NCI-H2107 treated with DMSO at 0.1 percent for 48 hours (cell line): ENCODE data around the gene TARDBP.
"Not testable (repeated sequence)": the region's sequence is repeated elsewhere in the genome, so short reads cannot be mapped to it uniquely, and the experiment has no call there.

Experiments
- DNase-seq: peaks from one replicate; lab custom pipeline; 2025; ENCODE audit not compliant: unreplicated experiment; lab: John Stamatoyannopoulos, UW

TARDBP gene

GRCh38 chr1:11012260-11013159, at the start of gene TARDBP:
TSS of gene TARDBP (plus strand) at chr1:11012654. CDS start at chr1:11013728, 1,074 bp downstream.
- DNase-seq = peak; percentile 80

GRCh38 chr1:10965546-10966226, 46.8 kb upstream of the TARDBP start:
- DNase-seq = no peak

- DNase-seq = no peak
These were observed 45.4 kb upstream of the TARDBP start for GRCh38 chr1:10967090-10967489.

- peak; percentile 98 for DNase-seq
These were observed 44.0 kb upstream of the TARDBP start for GRCh38 chr1:10968411-10968826.

GRCh38 chr1:10969267-10969970, 43.0 kb upstream of the TARDBP start:
- DNase-seq = peak; percentile 98

GRCh38 chr1:10969971-10970332, 42.5 kb upstream of the TARDBP start:
- no peak for DNase-seq

GRCh38 chr1:10973552-10973951, 38.9 kb upstream of the TARDBP start:
- DNase-seq = no peak

- no peak for DNase-seq
These were observed 38.2 kb upstream of the TARDBP start for GRCh38 chr1:10973956-10974881.

- peak; percentile 43 for DNase-seq
These were observed 36.7 kb upstream of the TARDBP start for GRCh38 chr1:10975567-10976326.

GRCh38 chr1:10978719-10979118, 33.7 kb upstream of the TARDBP start:
- DNase-seq = no peak

- no peak for DNase-seq
These were observed 33.0 kb upstream of the TARDBP start for GRCh38 chr1:10979483-10979920.

GRCh38 chr1:10980094-10980577, 32.3 kb upstream of the TARDBP start:
- DNase-seq = no peak

GRCh38 chr1:10980841-10981727, 31.4 kb upstream of the TARDBP start:
- DNase-seq = no peak

- DNase-seq = no peak
These were observed 25.9 kb upstream of the TARDBP start for GRCh38 chr1:10986525-10986890.

GRCh38 chr1:10987840-10988417, 24.5 kb upstream of the TARDBP start:
- DNase-seq = no peak

- DNase-seq = no peak
These were observed 23.4 kb upstream of the TARDBP start for GRCh38 chr1:10989095-10989494.

GRCh38 chr1:10989920-10990516, 22.4 kb upstream of the TARDBP start:
- not testable (repeated sequence) for DNase-seq

- no peak for DNase-seq
These were observed 21.6 kb upstream of the TARDBP start for GRCh38 chr1:10990828-10991227.
